Brain microvascular endothelial cell (primary cell): ENCODE results near the gene SUPT3H.

Experiments used
- DNase-seq: peaks from one replicate; pipeline ENCODE4 v3.0.0-alpha.2; 2020
- H3K27ac ChIP-seq: fragments of 250-450 bp; sonication (Bioruptor Pico); 2 replicates; pipeline ENCODE4 v1.5.1; 2020; ENCODE audit warnings: mild to moderate bottlenecking, moderate library complexity
- H3K27me3 ChIP-seq: fragments of 250-450 bp; sonication (Bioruptor Pico); replicated peaks from 2 replicates; pipeline ENCODE4 v1.5.1; 2020; ENCODE audit warnings: mild to moderate bottlenecking
- H3K36me3 ChIP-seq: fragments of 250-450 bp; sonication (Bioruptor Pico); replicated peaks from 2 replicates; pipeline ENCODE4 v1.5.1; 2020; ENCODE audit warnings: mild to moderate bottlenecking
- H3K4me3 ChIP-seq: 2 replicates; pipeline ENCODE4 v1.5.1; 2011; ENCODE audit warnings: low read depth, mild to moderate bottlenecking, control low read depth, low read length, moderate library complexity
- in situ Hi-C: cut with HindIII; loops from 2 replicates; pipeline ENCODE4 v1.10.0; 2017; ENCODE audit warnings: low sequenced_read_pairs, low pct_ligation_motif_present
- TF ChIP-seq, protein P1 (sequence below): IDR thresholded peaks from 2 replicates; pipeline ENCODE4 v1.5.1; 2011; ENCODE audit warnings: low read depth, mild to moderate bottlenecking, moderate library complexity, low read length, control low read depth, inconsistent platforms; ENCODE audit errors: missing control alignments

SUPT3H gene

DNA sequence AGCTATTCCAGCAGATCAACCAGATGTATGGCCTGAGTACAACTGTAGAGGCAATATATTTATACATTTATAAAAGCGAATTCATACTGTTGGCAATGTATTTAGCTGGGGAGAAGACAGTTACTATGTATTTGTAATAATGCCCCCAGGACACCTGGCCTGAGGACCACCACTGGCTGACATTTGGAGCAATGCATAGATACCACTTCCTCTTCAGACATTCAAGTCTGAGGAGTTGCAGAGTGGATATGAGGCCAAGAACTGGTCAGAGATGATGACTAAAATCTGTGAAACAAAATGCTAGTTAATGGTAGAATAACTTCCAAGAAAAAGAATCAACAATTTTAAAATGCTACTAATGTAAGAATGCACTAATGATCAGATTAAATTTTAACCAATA lies 527.9 kb downstream of the SUPT3H start:
- no peak overlapping the region for H3K4me3 ChIP-seq
- no peaks in the 10 kb centered on the region for H3K36me3 ChIP-seq
- in situ Hi-C loops = no loop called here
- H3K27me3 ChIP-seq = no peaks in the 10 kb centered on the region
- TF ChIP-seq, protein P1, sequence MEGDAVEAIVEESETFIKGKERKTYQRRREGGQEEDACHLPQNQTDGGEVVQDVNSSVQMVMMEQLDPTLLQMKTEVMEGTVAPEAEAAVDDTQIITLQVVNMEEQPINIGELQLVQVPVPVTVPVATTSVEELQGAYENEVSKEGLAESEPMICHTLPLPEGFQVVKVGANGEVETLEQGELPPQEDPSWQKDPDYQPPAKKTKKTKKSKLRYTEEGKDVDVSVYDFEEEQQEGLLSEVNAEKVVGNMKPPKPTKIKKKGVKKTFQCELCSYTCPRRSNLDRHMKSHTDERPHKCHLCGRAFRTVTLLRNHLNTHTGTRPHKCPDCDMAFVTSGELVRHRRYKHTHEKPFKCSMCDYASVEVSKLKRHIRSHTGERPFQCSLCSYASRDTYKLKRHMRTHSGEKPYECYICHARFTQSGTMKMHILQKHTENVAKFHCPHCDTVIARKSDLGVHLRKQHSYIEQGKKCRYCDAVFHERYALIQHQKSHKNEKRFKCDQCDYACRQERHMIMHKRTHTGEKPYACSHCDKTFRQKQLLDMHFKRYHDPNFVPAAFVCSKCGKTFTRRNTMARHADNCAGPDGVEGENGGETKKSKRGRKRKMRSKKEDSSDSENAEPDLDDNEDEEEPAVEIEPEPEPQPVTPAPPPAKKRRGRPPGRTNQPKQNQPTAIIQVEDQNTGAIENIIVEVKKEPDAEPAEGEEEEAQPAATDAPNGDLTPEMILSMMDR = no peak
- DNase-seq = no peak
- H3K27ac ChIP-seq = no peak overlapping the region

- Histone ChIP-seq H3K27me3 (no peaks in the 10 kb centered on the region), H3K36me3 (no peaks in the 10 kb centered on the region), H3K4me3 (no peak overlapping the region), H3K27ac (no peak overlapping the region)
- no peak for DNase-seq
- TF ChIP-seq, protein P1 = no peak
- in situ Hi-C loops = no loop called here
Measured at GRCh38 chr6:44843734-44844133, 534.0 kb downstream of the SUPT3H start.

DNA sequence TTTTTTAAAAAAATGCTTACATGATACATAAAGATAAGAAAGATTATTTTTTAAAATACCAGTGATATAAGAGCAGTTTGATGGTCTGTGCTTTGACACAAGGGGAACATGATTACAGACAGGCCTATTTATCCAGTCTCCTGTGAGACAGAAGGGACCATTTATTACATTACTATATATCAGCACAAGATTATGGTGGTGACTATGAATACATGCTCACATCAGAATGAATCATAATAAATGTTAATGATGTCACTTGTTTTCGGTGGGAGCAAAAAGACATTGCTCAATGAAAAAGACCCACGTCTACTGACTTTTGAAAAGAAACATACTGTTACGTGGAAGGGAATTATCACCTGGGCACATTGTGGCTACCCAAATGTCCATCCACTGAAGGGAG lies 535.1 kb downstream of the SUPT3H start:
- H3K27me3 ChIP-seq = no peaks in the 10 kb centered on the region
- H3K27ac ChIP-seq = no peak overlapping the region
- H3K4me3 ChIP-seq = no peak overlapping the region
- no peak for DNase-seq
- TF ChIP-seq, protein P1 = no peak
- in situ Hi-C loops = no loop called here
- H3K36me3 ChIP-seq = no peaks in the 10 kb centered on the region

DNA sequence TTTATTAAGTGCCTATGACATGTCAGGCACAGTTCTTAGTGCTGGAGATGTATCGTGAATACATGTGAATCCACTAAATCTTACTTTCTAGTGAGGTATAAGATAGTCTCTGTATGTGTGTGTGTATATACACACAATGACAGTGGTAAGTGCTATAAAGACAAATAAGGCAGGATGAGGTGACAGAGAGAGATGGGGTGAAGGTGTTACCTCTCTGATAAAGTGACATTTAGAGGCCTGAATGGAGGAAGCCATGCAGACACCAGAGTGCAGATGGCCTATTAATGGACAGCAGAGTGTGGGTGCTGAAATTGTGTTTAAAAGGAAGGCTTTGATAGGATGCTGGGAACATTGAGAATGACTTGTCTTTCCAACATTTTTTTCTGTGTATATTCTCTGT lies 535.9 kb downstream of the SUPT3H start:
- no peak overlapping the region for H3K27ac ChIP-seq
- no peak overlapping the region for H3K4me3 ChIP-seq
- no peak for DNase-seq
- TF ChIP-seq, protein P1 = no peak
- in situ Hi-C loops = no loop called here
- no peaks in the 10 kb centered on the region for H3K36me3 ChIP-seq
- no peaks in the 10 kb centered on the region for H3K27me3 ChIP-seq

DNA sequence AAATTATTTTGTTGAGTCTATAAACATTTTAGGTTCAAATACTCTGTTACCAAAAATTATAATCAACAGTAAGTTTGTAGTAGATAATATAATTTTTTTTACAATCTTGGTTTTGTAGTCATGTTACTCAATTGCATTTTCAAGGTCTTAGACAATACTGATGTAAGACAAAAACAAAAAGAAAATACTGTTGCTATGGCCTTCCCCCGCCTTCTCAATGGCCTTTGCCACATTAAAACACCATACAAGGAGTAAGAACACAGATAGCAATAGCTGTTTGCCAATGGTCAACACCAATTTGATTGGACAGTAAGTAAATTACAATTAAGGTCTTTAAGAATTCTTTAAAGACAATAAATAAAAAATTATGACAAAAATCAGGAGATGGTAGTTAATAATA lies 540.0 kb downstream of the SUPT3H start:
- Histone ChIP-seq H3K36me3 (no peaks in the 10 kb centered on the region), H3K4me3 (no peak overlapping the region), H3K27me3 (no peaks in the 10 kb centered on the region), H3K27ac (no peak overlapping the region)
- no peak for DNase-seq
- TF ChIP-seq, protein P1 = no peak
- in situ Hi-C loops = no loop called here

GRCh38 chr6:44837255-44837654 lies 540.5 kb downstream of the SUPT3H start:
- no peak for DNase-seq
- in situ Hi-C loops = no loop called here
- Histone ChIP-seq H3K27ac (no peak overlapping the region), H3K27me3 (no peaks in the 10 kb centered on the region), H3K36me3 (no peaks in the 10 kb centered on the region), H3K4me3 (no peak overlapping the region)
- TF ChIP-seq, protein P1 = no peak
